IMR-90 (cell line): ENCODE results near the gene ATRNL1. TPM values are rescaled to one million over a fixed set of nuclear protein-coding genes. Genes with fewer than 3 reads are reported as not detected.

ENCODE experiments used
- ATAC-seq: fragments of 200-7000 bp; cut with Tn5 transposase; 2 replicates; pipeline ENCODE4 v1.9.1; 2020; ENCODE audit warnings: low read depth, mild to moderate bottlenecking, moderate library complexity
- BruUV-seq: library from RNA; stranded (reverse); fragments of 400-500 nt; replicated peaks from 2 replicates; lab custom pipeline; 2021; lab: Mats Ljungman, UMichigan
- CTCF ChIA-PET: fragments of 300-600 bp; formaldehyde crosslinking; extraction: SDS; loops from one replicate; lab custom pipeline; 2021; ENCODE audit warnings: antibody characterized with exemption; lab: Yijun Ruan, JAX
- POLR2A ChIA-PET: fragments of 300-600 bp; sonication (Branson Sonifier 250); formaldehyde crosslinking; loops from one replicate; lab custom pipeline; 2022; ENCODE audit warnings: antibody characterized with exemption; ENCODE audit not compliant: unreplicated experiment; lab: Charles Lee
- DNase-seq: peaks from one replicate; pipeline ENCODE4 v3.0.0; 2013
- H2AFZ ChIP-seq: replicated peaks from 2 replicates; pipeline ENCODE3; 2013; ENCODE audit warnings: low read length, mild to moderate bottlenecking; ENCODE audit not compliant: poor library complexity
- H2AK5ac ChIP-seq: 2 replicates; pipeline ENCODE4 v1.6.1; 2013; ENCODE audit warnings: low read depth, low read length, inconsistent platforms
- H2AK9ac ChIP-seq: replicated peaks from 2 replicates; pipeline ENCODE3; 2013; ENCODE audit warnings: mild to moderate bottlenecking, low read depth, low read length, moderate library complexity; ENCODE audit not compliant: poor library complexity
- H2BK120ac ChIP-seq: 2 replicates; pipeline ENCODE4 v1.6.1; 2013; ENCODE audit warnings: low read depth, low read length, inconsistent platforms
- H2BK15ac ChIP-seq: 3 replicates; pipeline ENCODE4 v1.6.1; 2013; ENCODE audit warnings: low read depth, low read length, inconsistent platforms
- H2BK20ac ChIP-seq: 2 replicates; pipeline ENCODE4 v1.6.1; 2013; ENCODE audit warnings: low read depth, mild to moderate bottlenecking, inconsistent platforms, low read length, moderate library complexity
- H2BK5ac ChIP-seq: 2 replicates; pipeline ENCODE4 v1.6.1; 2013; ENCODE audit warnings: mild to moderate bottlenecking, low read depth, low read length, inconsistent platforms; ENCODE audit not compliant: poor library complexity, severe bottlenecking
- H3K14ac ChIP-seq: replicated peaks from 2 replicates; pipeline ENCODE4 v1.6.1; 2013; ENCODE audit warnings: low read depth, low read length, inconsistent platforms
- H3K18ac ChIP-seq: 2 replicates; pipeline ENCODE4 v1.6.1; 2013; ENCODE audit warnings: low read depth, low read length, control low read depth
- H3K23ac ChIP-seq: 2 replicates; pipeline ENCODE4 v1.6.1; 2013; ENCODE audit warnings: low read depth, low read length, inconsistent platforms
- H3K27ac ChIP-seq: 2 replicates; pipeline ENCODE4 v1.5.1; 2013; ENCODE audit warnings: mild to moderate bottlenecking, control low read depth, low read length; ENCODE audit not compliant: insufficient read depth
- H3K27me3 ChIP-seq: 2 replicates; pipeline ENCODE4 v1.6.1; 2013; ENCODE audit warnings: low read length; ENCODE audit not compliant: control insufficient read depth, insufficient read depth
- H3K36me3 ChIP-seq: 2 replicates; pipeline ENCODE4 v1.6.1; 2013; ENCODE audit warnings: low read length, mixed read lengths; ENCODE audit not compliant: control insufficient read depth, insufficient read depth
- H3K4ac ChIP-seq: 2 replicates; pipeline ENCODE4 v1.6.1; 2013; ENCODE audit warnings: low read depth, low read length, inconsistent platforms
- H3K4me1 ChIP-seq: 2 replicates; pipeline ENCODE4 v1.6.1; 2013; ENCODE audit warnings: low read length, mixed read lengths; ENCODE audit not compliant: control insufficient read depth, insufficient read depth
- H3K4me2 ChIP-seq: 2 replicates; pipeline ENCODE4 v1.6.1; 2013; ENCODE audit warnings: low read depth, mild to moderate bottlenecking, control low read depth, low read length, moderate library complexity
- H3K4me3 ChIP-seq: 2 replicates; pipeline ENCODE4 v1.5.1; 2013; ENCODE audit warnings: low read depth, mild to moderate bottlenecking, control low read depth, low read length, moderate library complexity; ENCODE audit not compliant: insufficient read depth
- H3K56ac ChIP-seq: 2 replicates; pipeline ENCODE4 v1.6.1; 2013; ENCODE audit warnings: low read length, inconsistent platforms; ENCODE audit not compliant: insufficient read depth; ENCODE audit errors: extremely low read depth
- H3K79me1 ChIP-seq, 2 experiments: 2 replicates each; pipeline ENCODE4 v1.6.1; 2013; ENCODE audit warnings: low read length in 2 of 2, inconsistent platforms in 1 of 2, low read depth in 1 of 2
- H3K9ac ChIP-seq: 2 replicates; pipeline ENCODE4 v1.6.1; 2013; ENCODE audit warnings: low read depth, low read length, control low read depth
- H3K9me1 ChIP-seq: 2 replicates; pipeline ENCODE4 v1.6.1; 2013; ENCODE audit warnings: low read length, inconsistent platforms; ENCODE audit not compliant: insufficient read depth
- H3K9me3 ChIP-seq: 2 replicates; pipeline ENCODE4 v1.6.1; 2013; ENCODE audit warnings: low read length; ENCODE audit not compliant: control insufficient read depth, insufficient read depth
- H4K20me1 ChIP-seq: 2 replicates; pipeline ENCODE4 v1.6.1; 2013; ENCODE audit warnings: low read length, inconsistent platforms; ENCODE audit not compliant: insufficient read depth
- H4K5ac ChIP-seq: 2 replicates; pipeline ENCODE4 v1.6.1; 2013; ENCODE audit warnings: mild to moderate bottlenecking, low read depth, low read length, control low read depth
- H4K8ac ChIP-seq, 2 experiments: 2 replicates each; pipeline ENCODE4 v1.6.1; 2013; ENCODE audit warnings: low read depth in 2 of 2, low read length in 2 of 2, control low read depth in 1 of 2, inconsistent platforms in 1 of 2
- H4K91ac ChIP-seq: 2 replicates; pipeline ENCODE4 v1.6.1; 2013; ENCODE audit warnings: low read depth, low read length, inconsistent platforms; ENCODE audit not compliant: insufficient read depth
- BHLHE40 ChIP-seq: fragments of 150-350 bp; IDR thresholded peaks from 2 replicates; pipeline ENCODE4 v1.6.1; 2016; ENCODE audit warnings: mild to moderate bottlenecking, low read depth, low read length
- CEBPB ChIP-seq: IDR thresholded peaks from 2 replicates; pipeline ENCODE4 v1.6.1; 2012; ENCODE audit warnings: low read depth, low read length, improper control_type of control experiment
- CHD1 ChIP-seq: IDR thresholded peaks from 2 replicates; pipeline ENCODE4 v1.6.1; 2012; ENCODE audit warnings: low read depth, low read length, improper control_type of control experiment
- FOS ChIP-seq: fragments of 150-350 bp; IDR thresholded peaks from 2 replicates; pipeline ENCODE4 v1.6.1; 2016; ENCODE audit warnings: low read depth, low read length
- MAFK ChIP-seq: IDR thresholded peaks from 2 replicates; pipeline ENCODE4 v1.6.1; 2012; ENCODE audit warnings: low read depth, low read length, improper control_type of control experiment
- MAZ ChIP-seq: IDR thresholded peaks from 2 replicates; pipeline ENCODE4 v1.6.1; 2012; ENCODE audit warnings: low read depth, mild to moderate bottlenecking, low read length, improper control_type of control experiment, moderate library complexity, borderline replicate concordance
- MXI1 ChIP-seq: IDR thresholded peaks from 2 replicates; pipeline ENCODE4 v1.6.1; 2012; ENCODE audit warnings: low read depth, mild to moderate bottlenecking, low read length, moderate library complexity, borderline replicate concordance
- NFE2L2 ChIP-seq: fragments of 150-350 bp; IDR thresholded peaks from 2 replicates; pipeline ENCODE4 v1.6.1; 2016; ENCODE audit warnings: low read depth, mild to moderate bottlenecking, low read length
- POLR2A ChIP-seq: IDR thresholded peaks from 2 replicates; pipeline ENCODE4 v1.6.1; 2012; ENCODE audit warnings: mild to moderate bottlenecking, low read depth, low read length
- RAD21 ChIP-seq: IDR thresholded peaks from 2 replicates; pipeline ENCODE4 v1.6.1; 2012; ENCODE audit warnings: low read length, improper control_type of control experiment
- RCOR1 ChIP-seq: IDR thresholded peaks from 2 replicates; pipeline ENCODE4 v1.6.1; 2012; ENCODE audit warnings: mild to moderate bottlenecking, low read length, improper control_type of control experiment; ENCODE audit not compliant: insufficient replicate concordance
- RFX5 ChIP-seq: IDR thresholded peaks from 2 replicates; pipeline ENCODE4 v1.8.0; 2012; ENCODE audit warnings: low read depth, mild to moderate bottlenecking, low read length, moderate library complexity
- SMC3 ChIP-seq: fragments of 150-350 bp; IDR thresholded peaks from 2 replicates; pipeline ENCODE4 v1.6.1; 2016; ENCODE audit warnings: low read depth, mild to moderate bottlenecking, antibody characterized with exemption, low read length, moderate library complexity
- USF2 ChIP-seq: fragments of 150-350 bp; IDR thresholded peaks from 2 replicates; pipeline ENCODE4 v1.6.1; 2017; ENCODE audit warnings: mild to moderate bottlenecking, antibody characterized with exemption, low read length, low read depth
- WGBS, 2 experiments: methylation state at CpG; one replicate each; pipeline versions ENCODE4 v1.1.5 to v1.1.7; 2013; ENCODE audit warnings: missing lambda C conversion rate in 2 of 2; ENCODE audit not compliant: insufficient read length in 1 of 2; ENCODE audit errors: extremely low coverage in 2 of 2; 5-methylcytosine and 5-hydroxymethylcytosine counted together
- dilution Hi-C: fragments of 300-500 bp; cut with HindIII; formaldehyde crosslinking; loops from one replicate; pipeline ENCODE4 v1.14.3; 2018; ENCODE audit warnings: low sequenced_read_pairs; ENCODE audit not compliant: unreplicated experiment
- in situ Hi-C: fragments of 300-500 bp; cut with MboI; formaldehyde crosslinking; loops from 3 replicates; pipeline ENCODE4 v1.14.3; 2019; ENCODE audit warnings: low sequenced_read_pairs, inconsistent platforms, mixed read lengths
- intact Hi-C: fragments of 100-400 bp; cut with micrococcal nuclease; formaldehyde crosslinking; loops from 2 replicates; pipeline ENCODE4 v1.10.0; 2022
- polyA plus RNA-seq, 3 experiments: library from polyadenylated mRNA; depleted of rRNA; stranded (reverse); fragments of >200 nt; gene quantifications; 2 replicates each; pipeline ENCODE4 v1.2.3, GENCODE V29; 2012; ENCODE audit warnings: low replicate concordance in 1 of 3
- total RNA-seq: library from RNA; depleted of rRNA; stranded (reverse); fragments of >200 nt; gene quantifications from 2 replicates; pipeline ENCODE4 v1.2.3, GENCODE V29; 2012
- TF ChIP-seq, protein P1 (sequence below): conservative IDR thresholded peaks from 2 replicates; pipeline ENCODE4 v1.5.1; 2012; ENCODE audit warnings: mild to moderate bottlenecking, low read depth, low read length, improper control_type of control experiment
- TF ChIP-seq, protein P2 (sequence below): fragments of 150-350 bp; IDR thresholded peaks from 2 replicates; pipeline ENCODE4 v1.6.1; 2016; ENCODE audit warnings: low read depth, mild to moderate bottlenecking, low read length, moderate library complexity, borderline replicate concordance

The ATRNL1 gene
- total and polyA plus RNA-seq, 2 of the 4 experiments (the other 2 are of a cell fraction): 0.18 to 0.19 TPM

DNA sequence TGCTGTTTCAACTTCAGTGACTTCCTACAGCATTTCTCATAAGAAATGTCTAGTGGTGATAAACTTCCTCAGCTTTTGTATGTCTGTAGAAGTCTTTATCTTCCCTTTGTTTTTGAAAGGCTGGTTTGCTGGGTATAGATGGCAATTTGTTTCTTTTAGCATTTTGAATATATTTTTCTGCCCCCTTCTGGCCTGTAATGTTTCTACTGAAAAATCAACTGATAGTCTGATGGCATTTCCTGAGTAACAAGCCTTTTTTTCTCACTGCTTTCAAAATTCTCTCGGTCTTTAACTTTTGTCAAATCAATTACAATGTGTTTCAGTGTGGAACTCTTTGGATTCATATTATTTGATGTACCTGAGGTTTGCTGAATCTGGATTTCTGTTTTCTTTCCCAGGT, 487.1 kb downstream of the ATRNL1 start:
- Histone ChIP-seq H3K18ac (no peak overlapping the region), H3K4me3 (no peak overlapping the region), H4K5ac (no peak overlapping the region), H3K56ac (no peak overlapping the region), H3K9ac (no peak overlapping the region), H4K20me1 (no peaks in the 10 kb centered on the region), H2BK5ac (no peak overlapping the region), H3K4me1 (no peaks in the 10 kb centered on the region), H3K36me3 (no peaks in the 10 kb centered on the region), H3K4me2 (no peak overlapping the region), H3K14ac (no peak overlapping the region), H2BK120ac (no peak overlapping the region), H2BK20ac (no peak overlapping the region), H4K8ac (no peak overlapping the region), H3K9me1 (no peaks in the 10 kb centered on the region), H2BK15ac (no peak overlapping the region), H2AK5ac (no peak overlapping the region), H3K27ac (no peak overlapping the region), H2AFZ (no peak overlapping the region), H3K4ac (no peak overlapping the region), H3K79me1 (no peaks in the 10 kb centered on the region), H3K27me3 (no peaks in the 10 kb centered on the region), H2AK9ac (no peak overlapping the region), H3K23ac (no peak overlapping the region), H3K9me3 (no peaks in the 10 kb centered on the region), H4K91ac (no peak overlapping the region)
- DNase-seq (no peak), ATAC-seq (no peak)
- dilution Hi-C loops (no loop called here), intact Hi-C loops (no loop called here), in situ Hi-C loops (no loop called here)
- BruUV-seq: no TSS peak
- no CpG with 5 or more reads among the region's 1 CpG for WGBS, 2 experiments
- ChIA-PET POLR2A (interaction anchor here (0.5 kb wide), 1 partner anchor 17 kb away, joined by 3 read pairs; no protein-coding TSS in a partner anchor), CTCF (no interaction called here)
- TF ChIP-seq, protein P1, sequence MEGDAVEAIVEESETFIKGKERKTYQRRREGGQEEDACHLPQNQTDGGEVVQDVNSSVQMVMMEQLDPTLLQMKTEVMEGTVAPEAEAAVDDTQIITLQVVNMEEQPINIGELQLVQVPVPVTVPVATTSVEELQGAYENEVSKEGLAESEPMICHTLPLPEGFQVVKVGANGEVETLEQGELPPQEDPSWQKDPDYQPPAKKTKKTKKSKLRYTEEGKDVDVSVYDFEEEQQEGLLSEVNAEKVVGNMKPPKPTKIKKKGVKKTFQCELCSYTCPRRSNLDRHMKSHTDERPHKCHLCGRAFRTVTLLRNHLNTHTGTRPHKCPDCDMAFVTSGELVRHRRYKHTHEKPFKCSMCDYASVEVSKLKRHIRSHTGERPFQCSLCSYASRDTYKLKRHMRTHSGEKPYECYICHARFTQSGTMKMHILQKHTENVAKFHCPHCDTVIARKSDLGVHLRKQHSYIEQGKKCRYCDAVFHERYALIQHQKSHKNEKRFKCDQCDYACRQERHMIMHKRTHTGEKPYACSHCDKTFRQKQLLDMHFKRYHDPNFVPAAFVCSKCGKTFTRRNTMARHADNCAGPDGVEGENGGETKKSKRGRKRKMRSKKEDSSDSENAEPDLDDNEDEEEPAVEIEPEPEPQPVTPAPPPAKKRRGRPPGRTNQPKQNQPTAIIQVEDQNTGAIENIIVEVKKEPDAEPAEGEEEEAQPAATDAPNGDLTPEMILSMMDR: no peak
- no peak for TF ChIP-seq MXI1
- no peak for TF ChIP-seq RAD21
- TF ChIP-seq CEBPB: no peak
- TF ChIP-seq FOS: no peak
- no peak for TF ChIP-seq RFX5
- no peak for TF ChIP-seq USF2
- no peak for TF ChIP-seq CHD1
- TF ChIP-seq MAFK: no peak
- TF ChIP-seq MAZ: no peak
- TF ChIP-seq RCOR1: no peak
- TF ChIP-seq POLR2A: no peak
- TF ChIP-seq NFE2L2: no peak
- no peak for TF ChIP-seq SMC3
- no peak for TF ChIP-seq BHLHE40
- TF ChIP-seq, protein P2, sequence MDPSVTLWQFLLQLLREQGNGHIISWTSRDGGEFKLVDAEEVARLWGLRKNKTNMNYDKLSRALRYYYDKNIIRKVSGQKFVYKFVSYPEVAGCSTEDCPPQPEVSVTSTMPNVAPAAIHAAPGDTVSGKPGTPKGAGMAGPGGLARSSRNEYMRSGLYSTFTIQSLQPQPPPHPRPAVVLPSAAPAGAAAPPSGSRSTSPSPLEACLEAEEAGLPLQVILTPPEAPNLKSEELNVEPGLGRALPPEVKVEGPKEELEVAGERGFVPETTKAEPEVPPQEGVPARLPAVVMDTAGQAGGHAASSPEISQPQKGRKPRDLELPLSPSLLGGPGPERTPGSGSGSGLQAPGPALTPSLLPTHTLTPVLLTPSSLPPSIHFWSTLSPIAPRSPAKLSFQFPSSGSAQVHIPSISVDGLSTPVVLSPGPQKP: no peak
